Heart right ventricle (tissue), 16 donors: Measurements from ENCODE around the gene INTS2. TPM values are rescaled to one million over a fixed set of nuclear protein-coding genes. Genes with fewer than 3 reads are reported as not detected.
"Not testable (repeated sequence)": the region's sequence is repeated elsewhere in the genome, so short reads cannot be mapped to it uniquely, and the experiment has no call there.

Experiments used
- ATAC-seq, 8 donors: fragments of 200-7000 bp; cut with Tn5 transposase; one replicate each; pipeline ENCODE4 v1.9.1; 2020; ENCODE audit warnings: mild to moderate bottlenecking in 8 of 8, moderate library complexity in 8 of 8, moderate number of reproducible peaks in 1 of 8
- DNase-seq, 2 donors: peaks; one replicate each; pipeline ENCODE4 v3.0.0-alpha.2; 2020
- H3K27ac ChIP-seq, 10 donors: fragments of 200-600 bp; sonication (generic) in 2 of 10; one replicate each; pipeline versions ENCODE4 v1.5.0 to v1.8.0; 2020 to 2022; ENCODE audit warnings: mild to moderate bottlenecking in 3 of 10
- H3K27me3 ChIP-seq, 7 donors: fragments of 200-600 bp; one replicate each; pipeline ENCODE4 v1.8.0; 2021 to 2022; ENCODE audit warnings: mild to moderate bottlenecking in 2 of 7
- H3K36me3 ChIP-seq, 9 donors: fragments of 200-600 bp; sonication (generic) in 1 of 9; one replicate each; pipeline versions ENCODE4 v1.5.0 to v1.8.0; 2020 to 2022; ENCODE audit warnings: mild to moderate bottlenecking in 2 of 9
- H3K4me1 ChIP-seq, 9 donors: fragments of 200-600 bp; sonication (generic) in 1 of 9; one replicate each; pipeline versions ENCODE4 v1.5.0 to v1.8.0; 2020 to 2022; ENCODE audit warnings: mild to moderate bottlenecking in 4 of 9
- H3K4me3 ChIP-seq, 10 donors: fragments of 200-600 bp; sonication (generic) in 2 of 10; one replicate each; pipeline versions ENCODE4 v1.5.0 to v1.8.0; 2020 to 2022; ENCODE audit warnings: mild to moderate bottlenecking in 7 of 10, moderate library complexity in 2 of 10
- H3K9me3 ChIP-seq, 11 donors: fragments of 200-600 bp in 10 of 11; sonication (generic) in 2 of 11; one replicate each; pipeline versions ENCODE4 v1.5.0 to v1.8.0; 2013 to 2022; ENCODE audit warnings: mild to moderate bottlenecking in 2 of 11, control low read depth in 1 of 11, moderate library complexity in 1 of 11
- CTCF ChIP-seq, 9 donors: fragments of 200-600 bp; sonication (generic) in 2 of 9; IDR thresholded peaks; one replicate each; pipeline versions ENCODE4 v1.5.0 to v1.8.0; 2021 to 2022; ENCODE audit warnings: antibody characterized with exemption in 9 of 9, mild to moderate bottlenecking in 5 of 9, moderate library complexity in 1 of 9
- WGBS, 2 donors: extraction: QIAGEN DNeasy Blood & Tissue Kit; methylation state at CpG; one replicate each; pipeline ENCODE4 v1.1.7; 2013; ENCODE audit warnings: inconsistent platforms in 1 of 2; 5-methylcytosine and 5-hydroxymethylcytosine counted together
- intact Hi-C, 10 donors: fragments of 100-400 bp; cut with DNase I; formaldehyde crosslinking; loops; one replicate each; pipeline versions ENCODE4 v1.11.1 to v1.14.2; 2022
- polyA plus RNA-seq, 2 donors: library from polyadenylated mRNA; stranded (reverse); fragments of 200-250 nt; gene quantifications; one replicate each; pipeline ENCODE4 v1.2.3, GENCODE V29; 2013
- total RNA-seq, 10 donors: library from RNA; stranded (reverse); fragmentation: NEBNext Ultra II Directional in 3 of 10; extraction: Animal tissue kit (Norgen Biotek cat#: 25700) in 3 of 10; gene quantifications; one replicate each; pipeline versions ENCODE4 v1.2.1 to v1.2.4, GENCODE V29; 2021 to 2023
- donor health status: Arrhythmogenic right ventricular cardiomyopathy.
- donor health status: ischemic (EF 13 %, LVEDD 7.1; RV severe dilation, severe dysfunction).
- donor health status: healthy with polysubstance abuse.
- donor health status: DM: no; HTN: yes; CAD: no.
- donor health status: DM: no; HTN: no; CAD: no.
- donor health status: ischemic (EF 25% LVEDD 6.9; RV normal size, moderate dysfunction).
- donor health status: ischemic (EF 25% LVEDD 5.7; RV mildly dilated, moderate dysfunction).
- donor health status: healthy.
- donor health status: DM: yes; HTN: yes; CAD: no.
- donor health status: Ischemic cardiomyopathy.
- donor health status: ischemic (EF 35%, LVEDD 5.7; RV mildly dilated, moderate dysfunction).
- donor health status: nonischemic (EF 11% LVEDD 7.7; RV severe dilation, severe dysfunction).
- donor health status: DM: yes; HTN: yes; CAD: no.
- donor health status: PGD.
- donor health status: ischemic (EF 29% LVEDD 5.4; RV normal size, mild dysfunction).
- donor health status: nonischemic (EF 23%, LVEDD 6.1; RV moderate dilation, normal function).

The INTS2 gene
- total and polyA plus RNA-seq, 12 donors, result 1.7 to 18.3 (median 11.1) TPM

GRCh38 chr17:61821655-61822054 is 106.1 kb downstream of the INTS2 start:
- H3K9me3 ChIP-seq, result peaks cover 0 to 5% (median 0%) of the 10 kb centered on the region in 11 donors
- ATAC-seq (no peak), DNase-seq (no peak)
- no peak for TF ChIP-seq CTCF (IDR thresholded peaks at IDR 0.05)
- no peak overlapping the region for H3K4me3 ChIP-seq
- no peaks in the 10 kb centered on the region for H3K27me3 ChIP-seq
- H3K36me3 ChIP-seq, result no peaks in the 10 kb centered on the region
- WGBS, 2 donors, result 98 to 99% methylated on average over 4 of the region's 4 CpGs
- no peak overlapping the region for H3K27ac ChIP-seq
- intact Hi-C loops, result no loop called here
- no peaks in the 10 kb centered on the region for H3K4me1 ChIP-seq

- intact Hi-C loops, H3K4me3 ChIP-seq, H3K27me3 ChIP-seq, ATAC-seq, H3K9me3 ChIP-seq, DNase-seq, H3K4me1 ChIP-seq, H3K27ac ChIP-seq, H3K36me3 ChIP-seq: not testable (repeated sequence)
- 97 to 99% methylated on average over 3 of the region's 3 CpGs for WGBS, 2 donors
Measured at GRCh38 chr17:61819265-61819664, 108.5 kb downstream of the INTS2 start.

GRCh38 chr17:61818225-61818624 is 109.6 kb downstream of the INTS2 start:
- H3K36me3 ChIP-seq, result no peaks in the 10 kb centered on the region
- intact Hi-C loops, result no loop called here
- no peaks in the 10 kb centered on the region for H3K9me3 ChIP-seq
- DNase-seq (no peak), ATAC-seq (no peak)
- no peaks in the 10 kb centered on the region for H3K27me3 ChIP-seq
- peaks cover 0 to 4% (median 0%) of the 10 kb centered on the region in 9 donors for H3K4me1 ChIP-seq
- no peak overlapping the region for H3K27ac ChIP-seq
- TF ChIP-seq CTCF (IDR thresholded peaks at IDR 0.05), result no peak
- H3K4me3 ChIP-seq, result no peak overlapping the region

GRCh38 chr17:61817452-61817851 is 110.3 kb downstream of the INTS2 start:
- 97 to 99% methylated on average over 3 of the region's 3 CpGs for WGBS, 2 donors
- Histone ChIP-seq H3K36me3 (no peaks in the 10 kb centered on the region), H3K27me3 (no peaks in the 10 kb centered on the region), H3K9me3 (no peaks in the 10 kb centered on the region), H3K4me1 (peaks cover 0 to 4% (median 0%) of the 10 kb centered on the region in 9 donors), H3K4me3 (no peak overlapping the region), H3K27ac (no peak overlapping the region)
- ATAC-seq (no peak), DNase-seq (no peak)
- TF ChIP-seq CTCF (IDR thresholded peaks at IDR 0.05), result no peak
- intact Hi-C loops, result no loop called here

DNA sequence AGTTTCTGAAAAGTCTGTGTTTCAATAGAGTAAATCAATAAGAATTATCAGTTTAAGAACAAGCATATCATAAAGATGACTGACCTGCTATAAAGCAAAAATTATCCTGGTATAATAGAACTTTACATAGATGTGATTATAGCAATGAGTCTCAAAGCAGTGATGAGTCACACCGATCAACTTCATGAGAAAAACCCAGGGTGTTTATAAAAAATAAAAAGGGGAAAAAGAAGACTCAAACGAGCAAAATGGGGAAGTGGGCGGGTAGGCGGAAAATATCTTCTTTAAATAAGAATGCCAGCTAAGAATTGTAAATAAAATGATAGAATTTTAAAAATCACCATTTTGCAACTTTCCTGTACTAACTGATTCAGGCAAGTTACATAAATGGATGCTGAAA is 111.2 kb downstream of the INTS2 start:
- no peak for DNase-seq
- intact Hi-C loops, result no loop called here
- 78 to 83% methylated on average over 4 of the region's 4 CpGs for WGBS, 2 donors
- H3K27me3 ChIP-seq, result no peaks in the 10 kb centered on the region
- H3K4me1 ChIP-seq, result peaks cover 0 to 4% (median 0%) of the 10 kb centered on the region in 9 donors
- ATAC-seq, result no peak
- no peak overlapping the region for H3K27ac ChIP-seq
- H3K9me3 ChIP-seq, result no peaks in the 10 kb centered on the region
- no peak for TF ChIP-seq CTCF (IDR thresholded peaks at IDR 0.05)
- H3K4me3 ChIP-seq, result no peak overlapping the region
- no peaks in the 10 kb centered on the region for H3K36me3 ChIP-seq
